Right atrium auricular region (tissue), 2 donors: ENCODE measurements around the gene CPED1. TPM values are rescaled to one million over a fixed set of nuclear protein-coding genes. Genes with fewer than 3 reads are reported as not detected.
"Not testable (repeated sequence)": the region's sequence is repeated elsewhere in the genome, so short reads cannot be mapped to it uniquely, and the experiment has no call there.

Experiments
- DNase-seq: peaks from one replicate; pipeline ENCODE4 v3.0.0-alpha.2; 2019; ENCODE audit warnings: low spot score
- H3K27ac ChIP-seq, 2 donors: fragments of 200-600 bp; sonication (generic); 1 replicate in 1 of 2; 2 replicates in 1 of 2; pipeline ENCODE4 v1.5.1; 2016 to 2019
- H3K27me3 ChIP-seq, 2 donors: fragments of 200-600 bp; sonication (generic); one replicate each; pipeline versions ENCODE4 v1.5.1 to v1.6.0; 2017 to 2019
- H3K36me3 ChIP-seq: fragments of 200-600 bp; sonication (generic); one replicate; pipeline ENCODE4 v1.5.1; 2016
- H3K4me1 ChIP-seq, 2 donors: fragments of 200-600 bp; sonication (generic); one replicate each; pipeline versions ENCODE4 v1.5.1 to v1.6.0; 2017 to 2019
- H3K4me3 ChIP-seq, 2 donors: fragments of 200-600 bp; sonication (generic); 1 replicate in 1 of 2; 2 replicates in 1 of 2; pipeline ENCODE4 v1.5.1; 2017 to 2019; ENCODE audit warnings: mild to moderate bottlenecking in 1 of 2, moderate library complexity in 1 of 2
- H3K9me3 ChIP-seq, 2 donors: fragments of 200-600 bp; sonication (generic); one replicate each; pipeline ENCODE4 v1.5.1; 2019
- CTCF ChIP-seq, 2 donors: fragments of 200-600 bp; sonication (generic); IDR thresholded peaks; one replicate each; pipeline ENCODE4 v1.5.1; 2019; ENCODE audit warnings: antibody characterized with exemption in 2 of 2
- total RNA-seq, 2 donors: library from RNA; depleted of rRNA; stranded (reverse); fragments of >200 nt; gene quantifications; one replicate each; pipeline ENCODE4 v1.1.0, GENCODE V29; 2016

Gene CPED1
- total RNA-seq, 2 donors from 2014 or later, result 13.8 to 19.0 TPM

- no peak overlapping the region for H3K27ac ChIP-seq
- H3K4me3 ChIP-seq, result no peak overlapping the region
- no peaks in the 10 kb centered on the region for H3K27me3 ChIP-seq
- no peaks in the 10 kb centered on the region for H3K4me1 ChIP-seq
- no peak for DNase-seq
- peaks cover 0 to 5% of the 10 kb centered on the region in 2 donors for H3K9me3 ChIP-seq
- H3K36me3 ChIP-seq, result no peaks in the 10 kb centered on the region
- no peak for TF ChIP-seq CTCF (IDR thresholded peaks at IDR 0.05)
Observed at GRCh38 chr7:121288894-121289293, 300.4 kb downstream of the CPED1 start.

DNA sequence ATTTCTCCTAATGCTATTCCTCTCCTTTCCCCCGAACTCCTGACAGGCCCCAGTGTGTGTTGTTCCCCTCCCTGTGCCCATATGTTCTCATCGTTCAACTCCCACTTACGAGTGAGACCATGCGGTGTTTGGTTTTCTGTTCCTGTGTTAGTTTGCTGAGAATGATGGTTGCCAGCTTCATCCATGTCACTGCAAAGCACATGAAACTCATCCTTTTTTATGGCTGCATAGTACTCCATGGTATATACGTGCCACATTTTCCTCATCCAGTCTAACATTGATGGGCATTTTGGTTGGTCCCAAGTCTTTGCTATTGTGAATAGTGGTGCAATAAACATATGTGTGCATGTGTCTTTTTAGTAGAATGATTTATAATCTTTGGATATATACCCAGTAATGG, 301.4 kb downstream of the CPED1 start:
- H3K36me3 ChIP-seq, H3K27me3 ChIP-seq, H3K9me3 ChIP-seq, H3K27ac ChIP-seq, DNase-seq, H3K4me3 ChIP-seq, H3K4me1 ChIP-seq: not testable (repeated sequence)

DNA sequence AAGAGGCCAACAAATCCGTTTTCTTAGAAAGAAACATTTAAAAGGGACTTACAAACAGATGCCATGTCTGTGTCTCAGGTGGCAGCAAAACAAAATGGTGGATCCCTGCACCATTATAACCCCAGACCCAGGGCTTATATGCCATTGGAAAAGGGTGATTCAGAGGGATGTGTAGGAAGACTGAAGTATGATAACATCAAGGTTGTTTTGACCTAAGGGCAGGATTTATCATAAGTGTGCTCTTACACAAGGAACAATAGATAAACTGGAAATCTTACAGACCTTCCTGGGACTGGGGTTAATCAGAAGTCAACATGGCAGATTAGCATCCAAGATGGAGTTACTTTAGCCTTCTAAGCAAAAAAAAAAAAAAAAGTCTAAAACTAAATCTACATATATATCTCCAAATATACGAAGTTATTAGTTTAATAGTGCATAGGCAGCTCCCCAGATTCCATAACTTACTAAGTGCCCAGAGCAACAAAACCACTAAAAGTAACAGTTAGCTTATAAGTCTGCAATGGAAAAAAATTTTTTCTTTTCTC, 306.0 kb downstream of the CPED1 start:
- no peaks in the 10 kb centered on the region for H3K27me3 ChIP-seq
- no peak overlapping the region for H3K4me3 ChIP-seq
- no peak overlapping the region for H3K27ac ChIP-seq
- H3K4me1 ChIP-seq, result no peaks in the 10 kb centered on the region
- H3K9me3 ChIP-seq, result peaks cover 0 to 5% of the 10 kb centered on the region in 2 donors
- no peak for DNase-seq
- peaks cover 11% of the 10 kb centered on the region for H3K36me3 ChIP-seq
- no peak for TF ChIP-seq CTCF (IDR thresholded peaks at IDR 0.05)

GRCh38 chr7:121297843-121298242, 309.3 kb downstream of the CPED1 start:
- no peak overlapping the region for H3K27ac ChIP-seq
- H3K4me3 ChIP-seq, result no peak overlapping the region
- no peaks in the 10 kb centered on the region for H3K27me3 ChIP-seq
- H3K36me3 ChIP-seq, result peaks cover 11% of the 10 kb centered on the region
- DNase-seq, result no peak
- H3K4me1 ChIP-seq, result no peaks in the 10 kb centered on the region
- no peak for TF ChIP-seq CTCF (IDR thresholded peaks at IDR 0.05)
- H3K9me3 ChIP-seq, result no peaks in the 10 kb centered on the region

DNA sequence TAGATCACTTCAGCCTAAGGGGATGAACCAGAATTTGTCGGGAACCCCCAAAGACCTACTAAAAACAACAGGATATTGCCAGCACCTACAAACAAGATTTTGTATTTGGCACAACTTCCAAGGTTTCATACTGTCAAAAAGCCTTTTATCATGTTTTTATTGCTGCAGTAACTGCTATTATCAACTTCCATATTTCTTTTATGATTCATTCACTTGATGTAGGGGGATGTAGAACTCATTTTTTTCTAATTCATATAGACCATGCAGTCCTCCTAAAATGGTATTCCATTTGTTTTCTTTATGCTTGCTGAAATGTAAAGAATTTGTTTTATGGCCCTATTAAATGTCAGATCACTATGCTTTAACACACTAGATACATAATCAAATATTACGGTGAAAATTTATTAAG, 310.3 kb downstream of the CPED1 start:
- no peak for DNase-seq
- Histone ChIP-seq H3K9me3 (no peaks in the 10 kb centered on the region), H3K36me3 (peaks cover 11% of the 10 kb centered on the region), H3K4me1 (no peaks in the 10 kb centered on the region), H3K27me3 (no peaks in the 10 kb centered on the region), H3K27ac (no peak overlapping the region), H3K4me3 (no peak overlapping the region)
- TF ChIP-seq CTCF (IDR thresholded peaks at IDR 0.05), result no peak

DNA sequence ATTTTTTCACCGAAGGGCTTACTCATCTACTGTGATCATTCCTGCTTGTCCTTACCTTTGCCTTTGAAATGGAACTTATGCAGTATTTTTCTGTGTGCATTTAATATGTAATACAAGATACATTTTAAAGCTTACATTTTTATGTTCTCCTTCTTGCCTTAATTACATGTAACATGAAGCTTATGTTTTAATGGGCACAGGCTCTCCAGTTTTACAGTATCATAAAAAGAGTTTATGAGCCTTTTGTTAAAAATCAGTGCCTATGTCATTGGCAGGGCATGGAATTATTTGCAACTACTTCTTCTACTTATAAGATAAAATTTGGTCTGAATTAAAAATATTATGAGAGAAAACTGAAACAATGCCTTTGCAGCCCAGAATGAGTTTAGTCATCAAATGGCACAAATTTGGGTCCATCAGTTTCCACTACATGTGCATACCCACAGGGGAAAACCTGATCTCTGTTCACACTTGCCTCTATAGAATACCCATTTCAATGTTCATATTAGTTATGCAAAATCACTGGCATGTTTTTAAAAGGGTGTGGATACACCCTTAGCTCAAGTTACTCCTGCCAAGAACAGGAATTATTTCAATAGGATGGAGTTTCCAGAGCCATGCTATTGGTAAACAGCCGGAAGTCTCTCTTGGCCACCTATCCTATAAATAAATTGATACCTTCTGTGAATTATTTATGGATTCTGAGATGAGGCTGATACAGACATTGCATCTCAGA, 312.3 kb downstream of the CPED1 start:
- Histone ChIP-seq H3K4me1 (no peaks in the 10 kb centered on the region), H3K27ac (no peak overlapping the region), H3K4me3 (no peak overlapping the region), H3K27me3 (no peaks in the 10 kb centered on the region), H3K36me3 (peaks cover 3% of the 10 kb centered on the region), H3K9me3 (no peaks in the 10 kb centered on the region)
- TF ChIP-seq CTCF (IDR thresholded peaks at IDR 0.05), result no peak
- no peak for DNase-seq
